Embryonic facial prominence (tissue), 1 donor: Measurements from ENCODE around the gene PLA2G2D.
"Not testable (repeated sequence)": the region's sequence is repeated elsewhere in the genome, so short reads cannot be mapped to it uniquely, and the experiment has no call there.

Source experiments
- DNase-seq: peaks from one replicate; pipeline ENCODE4 v3.0.0-alpha.2; 2016; ENCODE audit errors: extremely low spot score

Gene PLA2G2D

DNA sequence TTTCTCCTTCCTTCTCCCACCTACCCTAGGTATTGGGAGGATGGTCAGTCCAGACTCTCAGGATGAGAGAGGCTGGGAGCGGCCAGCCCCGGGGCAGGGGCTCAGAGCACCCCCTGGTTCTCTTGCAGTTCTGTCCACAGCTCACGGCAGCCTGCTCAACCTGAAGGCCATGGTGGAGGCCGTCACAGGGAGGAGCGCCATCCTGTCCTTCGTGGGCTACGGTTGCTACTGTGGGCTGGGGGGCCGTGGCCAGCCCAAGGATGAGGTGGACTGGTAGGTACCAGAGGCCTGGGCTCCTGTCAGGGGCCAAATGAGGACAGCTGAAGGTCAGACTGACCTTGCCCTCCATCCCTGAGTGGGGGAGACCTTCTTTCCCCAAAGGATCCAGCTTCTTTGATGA, 24.0 kb upstream of the PLA2G2D start:
- DNase-seq, result no peak

DNA sequence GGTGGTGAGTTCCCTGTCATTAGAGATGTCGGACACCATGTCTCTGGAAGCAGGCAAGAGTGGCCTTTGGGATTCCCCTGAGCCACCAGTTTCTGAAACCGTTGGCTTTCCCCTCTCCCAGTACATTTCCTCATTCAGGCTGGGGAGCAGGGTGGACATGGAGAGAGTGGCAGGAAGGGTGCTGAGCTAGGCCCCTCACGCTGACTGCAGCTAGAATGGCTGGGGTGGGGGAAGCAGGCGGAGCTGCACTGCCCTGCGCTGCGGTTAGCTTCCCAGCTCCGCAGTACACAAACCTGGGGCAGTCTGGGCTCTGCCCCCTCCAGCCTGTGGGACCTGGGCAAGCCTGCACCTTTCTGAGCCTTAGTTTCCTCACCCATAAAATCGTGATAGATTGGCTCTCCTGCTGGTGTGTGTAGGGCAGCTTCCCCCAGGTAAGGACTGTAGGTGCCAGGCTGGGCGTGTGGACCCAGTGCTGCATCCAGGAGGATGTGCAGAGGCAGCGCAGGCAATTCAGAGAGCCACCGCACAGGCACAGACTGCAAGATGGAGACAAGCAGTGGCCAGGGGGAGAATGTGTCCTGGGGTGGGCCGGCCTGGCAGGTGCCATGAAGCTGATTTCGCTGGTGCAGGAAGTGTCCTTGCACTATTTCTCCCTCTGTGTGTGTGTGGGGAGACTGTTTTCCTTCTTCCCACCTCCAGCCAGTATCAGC, 22.8 kb upstream of the PLA2G2D start:
- no peak for DNase-seq

GRCh38 chr1:20141466-20141865, 22.1 kb upstream of the PLA2G2D start:
- no peak for DNase-seq

DNA sequence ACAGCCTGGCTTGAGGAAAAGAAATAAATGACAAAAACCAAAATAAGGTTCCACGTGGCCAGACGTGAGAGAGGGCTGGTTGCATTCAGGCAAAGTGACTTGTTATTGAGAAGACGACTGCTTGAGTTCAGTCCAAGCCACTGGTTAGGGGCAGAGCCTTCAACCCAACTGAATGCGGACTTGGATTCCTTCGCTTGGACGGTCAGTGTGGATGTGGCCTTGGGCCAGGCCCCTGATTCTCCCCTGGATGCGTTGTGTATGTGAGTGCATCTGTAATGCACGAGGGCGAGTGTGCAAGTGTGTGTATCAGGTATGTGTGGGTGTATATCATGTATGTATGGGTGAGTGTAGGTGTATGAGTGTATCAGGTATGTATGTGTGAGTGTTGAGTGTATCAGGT, 21.7 kb upstream of the PLA2G2D start:
- no peak for DNase-seq

DNA sequence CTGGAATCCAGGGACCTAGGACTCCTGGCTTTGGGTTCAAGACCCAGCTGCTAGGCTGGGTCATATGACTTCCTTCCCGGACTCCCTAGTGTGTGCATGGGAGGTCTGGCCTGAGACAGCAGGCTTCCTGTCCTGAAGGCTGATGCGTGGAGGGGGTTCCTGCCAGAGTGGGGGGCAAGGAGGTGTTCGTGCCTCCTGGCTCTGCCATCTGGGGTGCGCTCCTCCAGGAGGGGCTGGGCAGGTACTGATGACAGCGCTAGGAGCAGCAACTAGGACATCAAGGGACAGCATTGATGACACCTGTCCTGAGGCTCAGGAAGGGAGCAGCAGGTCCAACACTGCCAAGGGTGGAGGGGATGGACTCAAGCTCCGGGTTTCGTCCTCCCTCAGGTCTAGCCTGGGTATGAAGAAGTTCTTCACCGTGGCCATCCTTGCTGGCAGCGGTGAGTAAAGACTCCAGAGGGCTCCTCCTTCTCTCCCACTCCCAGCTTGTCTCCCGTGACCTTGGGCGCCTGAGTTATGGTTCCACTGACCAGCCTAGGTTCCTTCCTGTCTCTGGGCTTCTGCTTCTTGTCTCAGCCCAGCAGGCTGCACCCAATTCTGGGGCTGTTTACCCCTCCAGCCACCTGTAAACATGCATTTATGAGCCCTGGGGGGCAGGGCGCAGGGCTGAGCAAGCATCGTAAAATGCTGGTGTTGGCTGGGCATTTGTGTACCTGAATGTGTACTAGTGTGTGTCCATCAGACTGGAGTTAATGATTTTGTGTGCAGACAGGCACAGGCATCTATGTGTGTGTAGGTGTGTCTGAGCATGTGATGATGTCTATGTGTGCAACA, 20.7 kb upstream of the PLA2G2D start:
- no peak for DNase-seq

DNA sequence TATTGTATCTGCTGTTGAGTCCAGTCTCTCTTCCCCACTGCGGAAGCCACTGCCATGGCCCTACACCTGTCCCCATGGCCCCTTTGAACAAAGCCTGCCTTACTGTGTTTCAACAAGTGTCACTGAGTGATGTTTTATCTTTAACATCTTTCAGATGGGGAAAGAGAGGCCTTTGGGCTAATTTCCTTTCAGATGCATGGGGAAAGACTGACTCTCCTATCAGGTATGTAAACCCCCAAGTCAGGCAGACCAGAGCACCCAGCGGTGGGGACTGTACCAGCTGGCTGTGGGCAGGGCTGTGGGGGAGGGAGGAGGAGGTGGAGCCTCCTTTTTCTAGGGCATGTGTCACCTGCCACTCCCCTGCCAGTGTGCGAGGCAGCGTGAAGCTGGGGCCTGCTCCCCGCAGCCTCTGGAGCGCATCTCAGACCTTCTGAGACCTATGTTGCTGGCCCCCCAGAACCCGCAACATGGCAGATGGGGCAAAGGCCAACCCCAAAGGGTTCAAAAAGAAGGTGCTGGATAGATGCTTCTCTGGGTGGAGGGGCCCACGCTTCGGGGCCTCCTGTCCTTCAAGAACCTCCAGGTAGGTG, 19.7 kb upstream of the PLA2G2D start, which contains the start of gene PLA2G2F:
Gene PLA2G2F (plus strand): TSS at position 363 of the 590 bp plus-strand sequence. CDS start 105 bp downstream, at position 468.
- DNase-seq, result no peak

DNA sequence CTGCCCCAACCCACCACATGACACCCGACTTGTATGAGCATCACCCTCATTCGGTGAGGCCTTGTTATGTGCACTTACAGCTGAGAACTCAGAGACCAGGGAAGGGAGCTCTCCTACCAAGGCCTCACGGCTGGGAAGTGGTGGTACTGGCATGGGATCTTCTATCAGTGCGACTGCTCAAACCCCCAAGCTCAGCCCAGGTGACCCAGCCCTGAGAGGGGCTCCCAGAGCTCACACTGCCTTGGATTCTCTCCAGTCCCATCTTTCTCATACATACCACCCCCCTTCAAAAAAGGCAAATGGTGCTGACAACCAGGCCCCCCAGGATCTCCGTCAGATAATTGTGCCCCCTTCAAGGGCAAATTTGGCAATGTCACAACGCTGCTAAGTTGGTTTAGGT, 19.0 kb upstream of the PLA2G2D start:
- no peak for DNase-seq

DNA sequence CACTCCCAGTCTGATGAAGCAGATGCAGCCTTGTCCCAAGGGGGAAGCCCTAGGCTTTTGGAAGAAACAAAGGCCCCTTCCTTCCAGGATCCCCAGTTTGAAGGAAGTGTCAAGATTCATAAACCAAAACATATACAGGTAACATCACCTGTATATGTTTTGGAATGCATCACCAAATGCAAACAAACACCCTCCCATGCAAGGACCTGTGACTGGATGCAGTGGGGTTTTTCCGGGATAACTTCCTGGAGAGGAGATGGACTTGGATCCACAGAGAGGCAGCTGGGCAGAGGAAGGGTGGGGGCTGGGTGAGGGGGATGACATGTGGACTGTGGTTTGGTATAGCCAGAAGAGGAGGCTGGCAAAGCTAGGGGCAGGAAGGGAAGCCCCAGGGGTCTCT, 18.3 kb upstream of the PLA2G2D start:
- DNase-seq, result no peak

DNA sequence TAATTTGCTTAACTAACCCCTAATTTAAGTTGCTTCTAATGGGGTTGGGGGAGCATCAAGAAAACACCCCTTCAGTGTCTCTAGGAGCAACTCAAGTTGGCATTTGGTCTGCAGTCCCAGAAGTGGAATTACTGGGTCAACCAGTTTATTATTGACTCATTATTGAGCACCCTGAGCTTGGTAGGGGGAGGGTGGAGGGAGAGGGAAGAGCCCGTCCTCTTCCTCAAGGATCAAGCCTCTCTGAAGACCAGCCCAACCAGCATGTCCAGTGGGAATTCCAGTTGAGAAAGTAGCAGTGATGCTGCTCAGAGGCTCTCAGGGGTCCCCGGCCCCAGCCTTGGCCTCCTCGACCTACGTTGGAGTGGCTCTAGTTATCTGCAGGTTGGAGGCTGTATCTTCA, 17.7 kb upstream of the PLA2G2D start:
- DNase-seq, result no peak

DNA sequence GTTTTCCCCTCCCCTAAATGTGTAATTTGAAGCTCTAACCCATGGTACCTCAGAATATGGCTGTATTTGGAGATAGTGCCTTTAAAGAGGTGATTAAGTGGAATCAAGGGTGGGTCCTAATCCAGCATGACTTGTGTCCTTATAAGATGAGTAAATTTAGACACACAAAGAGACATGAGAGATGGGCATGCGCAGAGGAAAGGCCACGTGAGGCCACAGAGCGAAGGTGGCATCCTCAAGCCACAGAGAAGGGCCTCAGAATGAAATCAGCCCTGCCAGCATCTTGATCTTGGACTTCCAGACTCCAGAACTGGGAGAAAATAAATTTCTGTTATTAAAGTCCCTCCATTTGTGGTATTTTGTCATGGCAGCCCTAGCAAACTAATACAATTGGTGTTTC, 16.9 kb upstream of the PLA2G2D start:
- no peak for DNase-seq

DNA sequence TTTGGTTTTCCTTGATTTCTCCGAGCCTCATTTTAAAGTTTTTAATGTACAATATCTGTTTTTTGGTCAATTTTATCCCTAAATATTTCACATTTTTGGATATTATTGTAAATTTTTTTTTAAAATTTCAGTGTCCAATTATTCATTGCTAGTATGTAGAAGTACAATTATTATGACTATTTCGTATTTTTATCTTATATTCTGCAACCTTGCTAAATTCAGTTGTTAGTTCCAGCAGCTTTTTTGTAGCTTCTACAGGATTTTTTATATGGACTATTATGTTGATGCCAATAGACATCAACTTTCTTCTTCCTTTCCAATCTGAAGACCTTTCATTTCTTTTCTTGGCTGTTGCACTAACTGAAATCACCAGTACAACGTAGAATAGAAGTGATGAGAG, 15.7 kb upstream of the PLA2G2D start:
- DNase-seq, result no peak

- DNase-seq, result not testable (repeated sequence)
Measured at GRCh38 chr1:20130518-20130917, 11.2 kb upstream of the PLA2G2D start.

DNA sequence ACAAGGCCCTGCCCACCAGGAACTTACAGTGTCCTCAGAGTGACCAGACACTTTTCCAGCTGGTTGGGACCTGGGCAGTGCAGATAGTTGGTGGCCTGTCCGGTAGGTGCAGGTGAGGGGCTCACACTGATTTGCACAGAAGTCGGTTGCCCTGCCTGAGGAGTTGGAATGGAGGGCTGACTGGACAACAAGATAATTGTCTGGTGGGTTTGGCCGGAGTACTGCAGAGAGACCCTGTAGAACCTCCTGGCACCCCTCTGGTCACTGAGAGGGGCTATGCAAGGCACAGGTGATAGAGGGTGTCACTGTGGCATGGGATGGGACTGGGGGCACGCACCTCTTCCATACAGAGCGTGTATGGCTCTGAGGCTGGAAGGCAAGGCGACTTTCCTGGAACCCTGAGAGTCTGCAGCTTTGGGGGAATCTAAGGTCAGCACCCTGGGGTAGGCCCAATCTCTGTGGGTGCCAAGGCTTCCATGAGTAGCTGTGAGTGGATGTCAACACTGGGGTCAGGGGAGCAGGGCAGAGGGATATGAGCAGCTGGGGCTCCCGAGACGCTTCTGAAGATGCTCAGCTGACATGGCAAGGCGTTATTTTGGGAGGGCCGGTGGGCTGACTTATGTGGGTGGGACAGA, 7.6 kb upstream of the PLA2G2D start:
- DNase-seq, result no peak

DNA sequence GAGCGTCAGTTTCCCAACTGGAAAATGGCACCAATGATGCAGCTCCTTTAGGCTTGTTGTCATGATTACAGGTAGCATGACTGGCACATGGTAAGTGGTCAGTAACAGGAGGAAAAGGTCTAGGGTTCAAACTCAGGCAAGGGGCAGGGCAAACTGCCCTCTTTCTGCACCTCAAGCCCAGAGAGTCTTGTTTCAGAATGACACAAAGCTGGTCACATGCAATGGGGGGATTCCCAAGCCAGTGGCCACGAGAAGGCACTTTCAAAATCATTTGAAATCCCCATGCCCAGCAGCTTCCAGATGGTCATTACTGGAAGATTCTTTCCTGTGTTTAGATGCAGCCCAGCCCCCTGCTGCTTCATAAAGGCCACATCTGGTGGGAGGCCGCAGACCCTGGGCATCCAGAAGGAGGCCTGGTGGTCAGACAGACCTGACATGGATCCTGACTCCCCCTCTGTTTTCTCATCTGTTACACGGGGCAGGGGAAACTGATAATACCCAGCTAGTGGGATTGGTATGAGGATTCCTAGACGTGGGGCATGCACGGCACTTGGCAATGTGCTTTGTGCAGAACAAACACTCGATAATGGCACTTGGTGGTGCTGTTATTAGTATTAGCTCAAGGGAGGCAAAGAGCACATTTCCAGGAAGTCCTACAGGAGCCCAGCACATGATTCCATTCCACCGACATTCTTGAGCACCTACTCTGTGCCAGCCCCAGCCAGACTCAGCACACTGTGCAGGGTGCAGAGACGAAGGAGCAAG, 6.9 kb upstream of the PLA2G2D start:
- DNase-seq, result no peak

GRCh38 chr1:20125100-20125499, 5.8 kb upstream of the PLA2G2D start:
- no peak for DNase-seq

- no peak for DNase-seq
Measured at GRCh38 chr1:20124456-20125057, 5.2 kb upstream of the PLA2G2D start.

DNA sequence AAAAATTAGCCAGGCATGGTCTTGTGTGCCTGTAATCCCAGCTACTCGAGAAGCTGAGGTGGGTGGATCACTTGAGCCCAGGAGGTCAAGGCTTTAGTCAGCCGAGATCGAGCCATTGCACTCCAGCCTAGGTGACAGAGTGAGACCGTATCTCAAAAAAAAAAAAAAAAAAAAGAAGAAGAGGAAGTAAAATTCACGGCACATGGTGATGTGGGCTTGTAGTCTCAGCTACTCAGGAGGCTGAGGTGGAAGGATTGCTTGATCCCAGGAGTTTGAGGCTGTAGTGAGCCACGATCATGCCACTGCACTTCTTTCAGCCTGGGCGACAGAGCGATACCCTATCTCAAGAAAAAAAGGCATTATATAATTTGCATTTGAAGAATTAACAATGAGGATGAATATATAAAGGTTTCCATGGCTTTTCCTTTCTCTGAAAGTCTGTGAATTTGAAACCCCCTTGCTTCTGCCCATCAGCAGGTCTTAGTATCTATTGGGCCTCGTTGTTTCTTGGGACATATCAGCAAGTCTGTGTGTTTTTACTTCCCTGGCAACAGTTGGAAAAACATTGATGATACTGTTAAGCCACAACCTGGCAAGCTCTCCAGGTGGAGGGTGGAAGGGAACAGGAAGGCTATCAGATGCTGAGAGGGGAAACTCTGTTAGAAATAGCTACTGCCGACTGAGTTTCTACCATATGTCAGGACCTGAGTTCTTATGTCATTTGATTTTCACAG, 4.6 kb upstream of the PLA2G2D start:
- no peak for DNase-seq

- no peak for DNase-seq
Measured at GRCh38 chr1:20120796-20121195, 1.5 kb upstream of the PLA2G2D start.

DNA sequence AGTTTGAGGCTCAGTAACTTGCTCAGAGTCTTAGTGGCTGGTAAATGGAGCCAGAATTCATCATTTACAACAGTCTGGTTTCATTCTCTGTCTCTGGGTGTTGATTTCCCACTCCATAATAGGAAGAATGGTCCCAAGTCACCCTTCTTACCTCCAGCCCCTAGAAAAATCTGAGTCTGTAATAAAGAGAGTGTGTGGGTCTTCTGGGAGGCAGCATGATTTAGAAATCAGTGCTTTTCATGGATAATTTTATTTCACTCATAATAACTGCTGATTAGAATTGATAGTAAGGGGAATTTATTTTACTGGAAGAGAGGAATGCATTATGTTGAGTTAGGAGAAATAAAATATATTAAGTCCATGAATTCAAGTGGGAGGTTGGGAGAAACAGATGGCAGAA, 2.1 kb downstream of the PLA2G2D start:
- DNase-seq, result no peak

- no peak for DNase-seq
Measured at GRCh38 chr1:20115916-20116315, 3.4 kb downstream of the PLA2G2D start.
